Epithelial cell of esophagus (primary cell): ENCODE data around the gene SLC6A18.

Source experiments
- DNase-seq: peaks from one replicate; pipeline ENCODE4 v3.0.0; 2010; ENCODE audit warnings: low read depth
- H3K4me3 ChIP-seq: 2 replicates; pipeline ENCODE4 v1.5.1; 2011; ENCODE audit warnings: mild to moderate bottlenecking, low read length, control low read depth
- CTCF ChIP-seq: IDR thresholded peaks from 2 replicates; pipeline ENCODE4 v1.5.1; 2011; ENCODE audit warnings: low read depth, mild to moderate bottlenecking, low read length, control low read depth, inconsistent platforms; ENCODE audit not compliant: insufficient read depth; ENCODE audit errors: missing control alignments

Gene SLC6A18

GRCh38 chr5:1241509-1242080 lies 16.4 kb downstream of the SLC6A18 start:
- no peak for DNase-seq
- H3K4me3 ChIP-seq: no peak overlapping the region
- TF ChIP-seq CTCF: no peak

- TF ChIP-seq CTCF: no peak
- DNase-seq: no peak
- no peak overlapping the region for H3K4me3 ChIP-seq
Observed at GRCh38 chr5:1242733-1243486, 17.7 kb downstream of the SLC6A18 start.

- no peak for DNase-seq
- no peak for TF ChIP-seq CTCF
- H3K4me3 ChIP-seq: no peak overlapping the region
Observed at GRCh38 chr5:1243487-1244130, 18.4 kb downstream of the SLC6A18 start.

GRCh38 chr5:1244255-1244654 lies 19.1 kb downstream of the SLC6A18 start:
- TF ChIP-seq CTCF: no peak
- no peak overlapping the region for H3K4me3 ChIP-seq
- no peak for DNase-seq

GRCh38 chr5:1244976-1245375 lies 19.8 kb downstream of the SLC6A18 start:
- DNase-seq: no peak
- no peak for TF ChIP-seq CTCF

GRCh38 chr5:1245905-1246576 lies 20.9 kb downstream of the SLC6A18 start:
- DNase-seq: no peak
- H3K4me3 ChIP-seq: no peak overlapping the region
- TF ChIP-seq CTCF: no peak

More at GRCh38 chr5:1244976-1245375, 19.8 kb downstream of the SLC6A18 start:
- no peak overlapping the region for H3K4me3 ChIP-seq
